Measurements from ENCODE around the gene GRK4. TPM values are rescaled to one million over a fixed set of nuclear protein-coding genes. Genes with fewer than 3 reads are reported as not detected.
"Not testable (repeated sequence)": the region's sequence is repeated elsewhere in the genome, so short reads cannot be mapped to it uniquely, and the experiment has no call there.

Gene GRK4
- total RNA-seq, 1 donor from 2014 or later: 9.2 TPM

GRCh38 chr4:2929469-2929868 lies 33.9 kb upstream of the GRK4 start:
- intact Hi-C loops (cut with micrococcal nuclease): no loop called here
- DNase-seq: peak; percentile 28
- no peak for ATAC-seq

GRCh38 chr4:2930135-2930757 lies 33.1 kb upstream of the GRK4 start:
- no peak for ATAC-seq
- intact Hi-C loops (cut with micrococcal nuclease): no loop called here
- peak; percentile 26 for DNase-seq

DNA sequence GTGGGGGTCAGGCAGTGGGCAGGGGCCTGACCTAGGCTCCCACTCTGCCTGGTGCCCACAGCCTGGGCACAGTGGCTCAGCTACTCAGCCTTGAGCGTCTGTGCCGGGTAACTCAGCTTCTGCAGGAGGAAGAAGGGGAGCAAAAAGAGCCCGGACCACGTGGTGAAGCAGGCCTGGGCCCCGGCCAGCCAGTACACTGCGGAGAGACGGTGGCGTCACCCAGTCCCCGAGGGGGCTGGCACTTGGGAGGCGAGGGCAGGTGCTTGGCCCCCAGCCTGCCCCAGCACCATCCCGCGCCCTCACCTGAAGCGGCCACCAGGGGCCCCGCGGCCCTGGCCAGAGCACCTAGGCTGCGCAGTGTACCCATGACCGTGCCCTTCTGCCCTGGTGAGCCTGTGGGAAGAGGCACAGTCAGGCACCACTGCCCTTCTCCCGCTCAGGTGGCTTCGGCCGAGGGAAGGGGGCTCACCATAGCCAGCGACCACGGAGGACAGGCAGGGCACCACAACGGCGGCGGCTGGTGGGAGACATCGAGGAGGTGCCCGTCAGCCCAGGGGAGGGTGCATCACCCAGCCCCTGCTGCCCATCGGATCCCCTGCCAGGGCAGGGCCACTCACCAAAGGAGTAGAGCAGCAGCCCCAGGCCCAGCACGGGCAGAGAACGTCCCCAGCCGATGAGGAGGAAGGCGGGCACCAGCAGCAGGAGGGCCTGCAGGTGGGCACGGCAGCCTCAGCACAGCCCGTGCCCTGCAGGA lies 32.4 kb upstream of the GRK4 start:
- intact Hi-C loops (cut with micrococcal nuclease): no loop called here
- peak; percentile 1 for ATAC-seq

GRCh38 chr4:2931512-2932301 lies 31.7 kb upstream of the GRK4 start:
- intact Hi-C loops (cut with micrococcal nuclease): no loop called here
- DNase-seq (peak; percentile 83), ATAC-seq (peak; percentile 34)

More for the DNA sequence above, 32.4 kb upstream of the GRK4 start:
- peak; percentile 57 for DNase-seq

DNA sequence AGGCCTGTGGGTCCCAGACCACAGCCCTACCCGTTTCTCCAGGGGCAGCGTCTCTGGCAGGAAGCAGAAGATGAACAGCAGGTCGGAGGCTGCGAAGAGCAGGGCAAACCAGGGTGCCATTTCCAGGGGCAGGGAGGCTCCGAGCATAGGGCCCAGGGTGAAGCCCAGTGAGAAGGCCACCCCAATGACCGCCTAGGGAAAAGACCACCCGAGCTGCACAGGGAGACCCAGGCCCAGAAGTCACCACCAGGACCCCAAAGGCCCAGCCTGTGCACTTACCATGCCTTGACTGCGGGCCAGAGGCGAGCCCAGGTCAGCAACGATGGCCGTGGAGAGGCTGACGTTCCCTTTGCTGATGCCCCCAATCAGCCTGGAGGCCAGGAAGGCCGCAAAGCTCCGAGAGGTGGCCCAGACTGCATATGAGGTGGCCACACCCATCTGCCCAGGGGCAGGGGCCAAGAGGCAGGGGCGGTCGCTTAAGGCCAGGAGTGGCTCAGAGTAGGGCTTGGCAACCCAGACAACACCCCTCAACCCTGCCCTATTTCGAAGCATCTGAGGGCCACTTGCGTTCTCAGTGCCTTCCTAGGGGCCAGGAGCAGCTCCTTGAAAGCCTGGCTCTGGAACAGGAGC lies 30.9 kb upstream of the GRK4 start:
- intact Hi-C loops (cut with micrococcal nuclease): no loop called here

GRCh38 chr4:2932951-2933565 lies 30.3 kb upstream of the GRK4 start:
- intact Hi-C loops (cut with micrococcal nuclease): no loop called here
- no peak for ATAC-seq
- DNase-seq: no peak

More for the DNA sequence above, 30.9 kb upstream of the GRK4 start:
- DNase-seq: no peak
- ATAC-seq: no peak

DNA sequence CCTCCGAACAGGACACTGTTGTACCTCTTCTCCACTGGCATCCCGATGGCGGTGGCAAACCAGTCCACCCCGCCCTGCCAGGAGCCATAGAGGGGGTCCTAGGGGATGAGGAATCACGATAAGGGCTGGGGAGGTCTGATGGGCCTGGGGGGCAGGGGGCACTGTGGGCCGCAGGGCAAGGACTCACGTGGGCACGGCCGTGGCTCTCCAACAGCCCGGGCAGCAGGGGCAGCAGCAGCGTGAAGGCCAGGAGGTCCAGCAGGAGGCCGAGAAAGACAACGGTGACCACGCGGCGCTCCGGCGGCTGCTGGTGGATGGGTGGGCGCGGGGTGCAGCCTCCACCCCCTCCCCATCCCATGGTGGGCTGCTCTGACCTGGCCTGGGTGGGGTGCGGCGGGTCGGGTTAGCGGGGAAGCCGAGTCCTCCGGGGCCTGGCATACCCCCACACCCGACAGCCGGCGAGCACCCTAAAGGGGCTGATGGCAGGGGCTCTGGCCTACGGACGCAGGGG lies 29.8 kb upstream of the GRK4 start:
- ATAC-seq (peak; percentile 0), DNase-seq (peak; percentile 44)
- intact Hi-C loops (cut with micrococcal nuclease): no loop called here

GRCh38 chr4:2934077-2934812 lies 29.1 kb upstream of the GRK4 start:
- intact Hi-C loops (cut with micrococcal nuclease): no loop called here
- DNase-seq (peak; percentile 78), ATAC-seq (peak; percentile 35)

- ATAC-seq (peak; percentile 85), DNase-seq (peak; percentile 98)
- intact Hi-C loops (cut with micrococcal nuclease): no loop called here
These were observed 28.3 kb upstream of the GRK4 start for GRCh38 chr4:2934813-2935761.

DNA sequence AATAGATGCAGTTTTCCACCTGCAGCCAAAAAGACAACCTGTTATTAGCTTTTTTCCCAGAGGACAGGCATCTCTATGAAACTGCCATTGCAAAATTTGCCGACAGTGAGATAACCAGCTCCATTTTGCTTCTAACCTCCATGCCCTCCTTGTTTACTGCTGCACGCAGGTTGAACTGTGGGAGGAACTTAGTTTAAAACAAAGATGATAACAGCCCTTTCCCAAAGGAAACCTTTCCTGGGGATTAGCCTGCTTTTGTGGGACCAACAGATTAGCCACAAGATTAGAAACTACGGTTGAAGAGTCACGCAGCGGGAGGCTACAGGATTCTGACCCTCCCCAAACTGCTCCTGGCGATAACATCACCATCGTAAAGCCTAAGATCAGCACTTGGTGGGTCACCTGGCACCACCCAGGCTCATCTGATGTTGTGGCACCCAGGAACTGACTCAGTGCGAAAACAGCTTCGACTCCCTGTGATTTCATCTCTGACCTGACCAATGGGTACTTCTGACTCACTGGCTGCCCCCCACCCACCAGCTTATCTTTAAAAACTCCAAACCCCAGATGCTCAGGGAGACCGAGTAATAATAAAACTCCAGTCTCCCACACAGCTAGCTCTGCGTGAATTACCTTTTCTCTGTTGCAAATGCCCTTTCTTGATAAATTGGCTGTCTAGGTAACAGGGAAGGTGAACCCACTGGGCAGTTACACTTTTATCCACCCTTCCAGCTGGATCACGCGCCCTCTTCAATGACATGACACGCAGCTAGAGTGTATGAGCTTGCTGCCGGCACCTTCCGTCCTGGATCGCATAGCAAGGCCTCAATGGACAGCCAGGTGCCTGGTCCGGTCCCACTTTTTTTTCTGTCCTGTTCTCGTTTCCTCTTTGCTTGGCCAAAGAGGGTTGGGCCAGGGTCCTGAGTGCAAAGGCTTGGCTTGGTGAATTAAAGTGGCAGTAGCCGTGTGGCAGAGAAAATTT lies 27.3 kb upstream of the GRK4 start:
- intact Hi-C loops (cut with micrococcal nuclease): no loop called here
- DNase-seq: peak; percentile 14

GRCh38 chr4:2936773-2937145 lies 26.6 kb upstream of the GRK4 start:
- intact Hi-C loops (cut with micrococcal nuclease): no loop called here
- no peak for DNase-seq

More for the DNA sequence above, 27.3 kb upstream of the GRK4 start:
- ATAC-seq: no peak

GRCh38 chr4:2937146-2937857 lies 26.1 kb upstream of the GRK4 start:
- no peak for ATAC-seq
- DNase-seq: no peak
- intact Hi-C loops (cut with micrococcal nuclease): no loop called here

More at GRCh38 chr4:2936773-2937145, 26.6 kb upstream of the GRK4 start:
- ATAC-seq: no peak

GRCh38 chr4:2937986-2938385 lies 25.4 kb upstream of the GRK4 start:
- ATAC-seq: no peak
- no peak for DNase-seq
- intact Hi-C loops (cut with micrococcal nuclease): no loop called here

GRCh38 chr4:2938411-2938810 lies 25.0 kb upstream of the GRK4 start:
- ATAC-seq; intact Hi-C loops (cut with micrococcal nuclease); DNase-seq: not testable (repeated sequence)

DNA sequence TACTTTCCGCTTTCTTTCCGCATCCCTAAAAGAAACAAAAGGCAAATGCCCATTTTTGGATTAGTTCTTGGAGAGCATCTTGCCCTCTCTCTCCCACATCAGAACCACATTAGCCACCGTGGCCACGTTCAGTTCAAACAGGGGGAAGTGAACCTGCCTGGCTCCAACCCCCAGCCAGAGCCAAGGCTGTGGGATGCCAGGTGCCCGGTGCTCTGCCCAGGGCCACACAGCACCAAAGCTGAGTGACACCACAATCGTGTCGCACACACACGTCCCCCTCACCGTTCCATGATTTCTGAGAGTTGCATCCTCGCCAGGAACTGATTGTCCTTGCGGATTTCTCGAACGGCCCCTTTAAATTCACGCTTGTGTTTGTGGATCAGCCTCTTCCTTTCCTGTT lies 24.5 kb upstream of the GRK4 start:
- ATAC-seq: no peak
- intact Hi-C loops (cut with micrococcal nuclease): no loop called here
- no peak for DNase-seq

Measured in left ventricle myocardium superior (tissue), 1 donor.